ENCODE results near the gene LARP4.

GRCh38 chr12:50354908-50355307 is 45.8 kb upstream of the LARP4 start:
- TF ChIP-seq MAFF (IDR thresholded peaks at IDR 0.05; ENCODE audit: low read length): no peak
- TF ChIP-seq CHD4 (IDR thresholded peaks at IDR 0.05; ENCODE audit: insufficient read depth, insufficient replicate concordance, low read depth, low read length, poor library complexity, severe bottlenecking): no peak
- TF ChIP-seq ZNF354B (CRISPR knock-in tag; IDR thresholded peaks at IDR 0.05): no peak
- TF ChIP-seq ATF3 (IDR thresholded peaks at IDR 0.05): no peak
- no peak for TF ChIP-seq ATF3 (CRISPR knock-in tag; conservative IDR thresholded peaks at IDR 0.05)
- TF ChIP-seq HDGF (IDR thresholded peaks at IDR 0.05): no peak
- TF ChIP-seq MAFK (IDR thresholded peaks at IDR 0.05; ENCODE audit: low read length): no peak
- no peak for TF ChIP-seq TSHZ1 (CRISPR knock-in tag; IDR thresholded peaks at IDR 0.05)
- TF ChIP-seq CTCF (IDR thresholded peaks at IDR 0.05 in 2 of 3, conservative IDR thresholded peaks at IDR 0.05 in 1 of 3; ENCODE audit: insufficient read depth in 2 of 3, low read depth in 1 of 3, low read length in 3 of 3): no peak
- TF ChIP-seq EP300 (IDR thresholded peaks at IDR 0.05; ENCODE audit: low read length): no peak
- TF ChIP-seq MAZ (CRISPR knock-in tag; conservative IDR thresholded peaks at IDR 0.05 in 1 of 2, IDR thresholded peaks at IDR 0.05 in 1 of 2): no peak
- no peak for TF ChIP-seq ZNF133 (CRISPR knock-in tag; IDR thresholded peaks at IDR 0.05)
- no peak for TF ChIP-seq ZNF830 (CRISPR knock-in tag; IDR thresholded peaks at IDR 0.05)
- TF ChIP-seq ETS2 (tag; IDR thresholded peaks at IDR 0.05; ENCODE audit: borderline replicate concordance, poor library complexity, severe bottlenecking): no peak
- no peak for TF ChIP-seq CUX1 (CRISPR knock-in tag; IDR thresholded peaks at IDR 0.05)
